HG03571 (cell line): ENCODE measurements around the gene TRAPPC13.
"Not testable (repeated sequence)": the region's sequence is repeated elsewhere in the genome, so short reads cannot be mapped to it uniquely, and the experiment has no call there.

ENCODE experiments used
- ATAC-seq: cut with Tn5 transposase; IDR thresholded peaks from one replicate; pipeline ENCODE4 v1.9.1; 2021; ENCODE audit not compliant: unreplicated experiment

Gene TRAPPC13

GRCh38 chr5:65624571-65625555, at the start of gene TRAPPC13, which contains the start of gene SHLD3:
Gene TRAPPC13, plus strand, starts transcription at chr5:65625027. Its CDS starts 34 bp downstream, at chr5:65625061.
Gene SHLD3, plus strand, starts transcription at chr5:65625027. Its CDS starts 4,561 bp downstream, at chr5:65629588.
- ATAC-seq: peak; percentile 72

- ATAC-seq: no peak
Measured at GRCh38 chr5:65577141-65577540, 47.7 kb upstream of the TRAPPC13 start.

DNA sequence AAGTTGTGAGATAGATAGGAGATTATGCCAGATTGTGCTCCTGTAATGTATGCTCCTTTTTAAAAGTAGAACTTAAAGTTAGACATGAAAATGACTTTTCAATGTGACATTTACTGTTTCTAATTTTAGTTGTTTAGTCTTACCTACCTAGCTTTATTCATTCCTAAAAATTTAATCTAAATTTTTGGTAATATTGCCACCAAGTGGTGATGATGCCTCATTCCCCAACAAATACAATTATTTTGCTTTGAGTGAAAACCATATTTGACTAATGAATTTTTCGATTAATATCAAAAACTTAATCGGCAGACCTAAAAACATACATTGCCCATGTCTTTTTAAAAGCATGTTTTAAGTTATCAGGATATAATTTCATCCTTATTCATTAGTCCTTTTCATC, 36.1 kb upstream of the TRAPPC13 start:
- no peak for ATAC-seq

- ATAC-seq: not testable (repeated sequence)
Measured at GRCh38 chr5:65601761-65602160, 23.1 kb upstream of the TRAPPC13 start.

DNA sequence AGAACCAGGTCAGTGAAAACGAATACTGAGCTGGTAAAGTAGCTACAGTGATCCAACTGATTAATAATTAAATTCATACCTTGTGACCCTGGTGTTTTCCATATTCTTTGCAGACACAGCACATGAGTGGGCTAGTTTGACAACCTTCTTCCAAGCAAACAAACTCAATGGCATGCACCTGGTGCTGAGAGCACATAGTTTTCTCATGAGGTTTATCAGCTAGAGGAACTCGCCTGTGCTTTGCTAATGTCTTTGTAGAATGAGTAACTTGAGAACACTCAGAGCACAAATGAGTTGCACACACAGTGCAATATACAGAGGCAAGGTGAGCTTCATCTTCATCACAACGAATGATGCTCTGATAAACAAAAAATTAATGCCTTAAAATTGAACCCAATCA, 13.3 kb upstream of the TRAPPC13 start:
- no peak for ATAC-seq

DNA sequence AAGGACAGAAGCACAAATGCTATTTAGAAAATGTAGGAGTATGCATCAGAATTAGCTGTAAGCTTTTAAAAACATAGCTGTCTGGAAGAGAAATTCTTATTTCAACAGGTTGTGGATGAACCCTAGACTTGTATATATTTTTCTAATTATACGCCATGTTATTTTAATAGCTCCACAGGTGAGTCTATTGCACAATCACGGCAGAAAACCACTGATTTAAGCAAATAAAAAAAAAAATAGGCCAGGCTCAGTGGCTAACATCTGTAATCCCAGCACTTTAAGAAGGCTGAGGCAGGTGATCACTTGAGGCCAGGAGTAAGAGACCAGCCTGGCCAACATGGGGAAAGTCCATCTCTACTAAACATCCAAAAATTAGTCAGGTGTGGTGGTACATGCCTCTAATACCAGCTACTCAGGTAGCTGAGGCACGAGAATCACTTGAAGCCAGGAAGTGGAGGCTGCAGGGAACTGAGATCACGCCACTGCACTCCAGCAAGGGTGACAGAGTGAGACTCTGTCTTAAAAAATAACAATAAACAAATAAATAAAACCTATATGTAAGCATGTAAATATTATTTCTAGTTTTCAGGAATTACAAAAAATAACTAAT, 12.4 kb upstream of the TRAPPC13 start:
- no peak for ATAC-seq

DNA sequence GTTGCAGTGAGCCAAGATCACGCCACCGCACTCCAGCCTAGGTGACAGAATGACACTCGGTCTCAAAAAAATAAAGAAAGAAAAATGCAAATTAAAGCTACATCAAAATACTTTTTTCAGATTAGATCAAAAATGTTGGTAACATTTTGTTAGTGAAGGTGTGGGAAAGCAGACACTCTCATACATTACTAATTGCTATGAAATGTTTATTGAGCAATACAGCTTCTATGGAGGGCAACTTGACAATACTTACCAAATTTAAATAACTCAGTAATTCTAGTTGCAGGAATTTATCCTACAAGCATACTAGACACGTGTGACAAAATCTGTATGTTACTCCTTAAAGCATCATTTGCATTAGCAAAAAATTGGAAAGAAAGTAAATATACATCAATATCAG, 4.8 kb upstream of the TRAPPC13 start:
- no peak for ATAC-seq

DNA sequence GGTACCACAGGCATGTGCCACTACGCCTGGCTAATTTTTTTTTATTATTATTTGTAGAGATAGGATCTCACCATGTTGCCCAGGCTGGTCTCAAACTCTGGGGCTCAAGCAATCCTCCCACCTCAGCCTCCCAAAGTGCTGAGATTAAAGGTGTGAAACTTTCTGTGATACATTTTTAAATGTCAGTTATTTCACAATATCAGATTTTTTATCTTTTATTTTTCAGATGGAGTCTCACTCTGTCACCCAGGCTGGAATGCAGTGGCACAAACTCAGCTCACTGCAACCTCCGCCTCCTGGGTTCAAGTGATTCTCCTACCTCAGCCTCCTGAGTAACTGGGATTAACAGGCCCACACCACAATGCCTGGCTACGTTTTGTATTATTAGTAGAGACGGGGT, 2.9 kb upstream of the TRAPPC13 start:
- ATAC-seq: not testable (repeated sequence)

- no peak for ATAC-seq
Measured at GRCh38 chr5:65623482-65623881, 1.3 kb upstream of the TRAPPC13 start.

DNA sequence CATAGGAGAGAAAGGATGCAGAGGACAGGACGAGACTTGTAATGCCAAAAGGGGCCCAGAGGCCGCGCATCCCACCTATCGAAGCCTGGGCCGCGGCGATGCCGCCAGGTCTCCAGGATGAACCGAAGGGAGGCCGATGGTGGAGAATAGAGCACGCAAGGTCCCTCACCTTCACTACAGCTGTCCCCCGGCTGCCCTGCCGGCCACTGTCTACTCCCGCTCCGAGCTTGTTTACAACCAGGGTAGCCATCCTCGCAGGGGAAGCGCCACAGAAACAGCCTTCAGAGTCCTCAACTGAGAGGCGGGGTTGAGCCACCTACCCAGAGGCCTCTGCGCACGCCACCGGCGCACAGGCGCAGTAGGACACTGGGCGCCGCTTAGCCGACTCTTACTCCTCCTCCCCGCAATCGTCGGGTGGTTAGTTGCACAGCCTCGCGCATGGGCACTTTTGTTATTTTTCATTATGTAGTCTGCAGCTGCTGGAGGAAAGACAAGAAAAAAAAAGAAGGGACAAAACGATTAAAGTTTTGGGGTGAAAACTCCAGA, 729 bp upstream of the TRAPPC13 start, which contains the start of gene TRIM23:
Gene TRIM23 (minus strand): TSS at position 309 of the 546 bp plus-strand sequence. CDS start 59 bp downstream, at position 250.
- ATAC-seq: peak; percentile 93

DNA sequence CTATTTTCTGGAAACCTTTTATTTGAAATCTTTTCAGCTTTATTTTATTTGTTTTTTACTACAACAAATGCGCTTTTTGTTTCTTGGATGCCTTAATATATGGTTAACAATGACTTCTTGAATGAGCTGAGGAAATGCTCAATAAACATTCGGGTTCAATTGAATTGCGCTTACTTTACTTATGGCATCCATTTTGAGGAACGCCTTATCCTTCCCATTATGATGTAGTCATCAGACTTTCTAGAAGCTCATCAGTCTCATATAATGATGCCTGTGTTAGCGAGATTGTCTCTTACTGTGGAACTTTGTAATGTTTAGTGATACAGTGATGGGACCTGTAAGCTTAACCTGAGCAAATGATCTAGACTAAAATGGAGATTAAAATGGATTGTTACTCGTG, 916 bp downstream of the TRAPPC13 start:
- ATAC-seq: no peak

DNA sequence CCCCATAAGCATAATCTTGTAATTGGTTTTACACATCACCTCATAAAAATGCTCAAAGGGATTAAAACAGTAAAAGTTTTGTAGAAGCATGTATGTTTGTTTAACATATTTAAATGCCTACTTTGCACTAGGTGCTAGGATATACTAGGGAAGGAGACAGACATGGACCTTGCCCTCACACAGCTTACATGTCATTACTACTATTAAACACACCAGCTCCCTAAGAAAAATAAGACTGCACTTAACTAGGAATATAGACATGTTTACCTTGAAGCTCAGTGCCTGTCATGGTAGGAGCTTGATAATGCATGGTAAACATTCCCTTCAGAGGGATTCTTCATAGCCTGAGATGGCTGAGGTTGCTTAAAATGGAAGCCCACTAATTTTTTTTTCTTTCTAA, 6.2 kb downstream of the TRAPPC13 start:
- no peak for ATAC-seq

DNA sequence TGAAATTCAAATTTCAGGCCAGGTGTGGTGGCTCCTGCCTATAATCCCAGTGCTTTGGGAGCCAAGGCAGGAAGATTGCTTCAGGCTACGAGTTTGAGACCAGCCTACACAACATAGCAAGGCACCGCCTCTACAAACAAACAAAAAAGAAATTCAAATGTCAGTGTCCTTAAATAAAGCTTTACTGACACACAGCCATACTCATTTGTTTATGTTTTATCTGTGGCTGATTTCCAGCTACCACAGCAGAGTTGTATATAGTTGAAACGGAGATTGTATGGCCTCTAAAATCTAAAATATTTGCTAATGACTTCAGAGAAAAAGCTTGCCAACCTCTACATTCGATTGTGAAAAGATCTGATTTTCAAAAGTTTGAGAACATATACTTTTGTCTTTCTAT, 15.4 kb downstream of the TRAPPC13 start:
- no peak for ATAC-seq

DNA sequence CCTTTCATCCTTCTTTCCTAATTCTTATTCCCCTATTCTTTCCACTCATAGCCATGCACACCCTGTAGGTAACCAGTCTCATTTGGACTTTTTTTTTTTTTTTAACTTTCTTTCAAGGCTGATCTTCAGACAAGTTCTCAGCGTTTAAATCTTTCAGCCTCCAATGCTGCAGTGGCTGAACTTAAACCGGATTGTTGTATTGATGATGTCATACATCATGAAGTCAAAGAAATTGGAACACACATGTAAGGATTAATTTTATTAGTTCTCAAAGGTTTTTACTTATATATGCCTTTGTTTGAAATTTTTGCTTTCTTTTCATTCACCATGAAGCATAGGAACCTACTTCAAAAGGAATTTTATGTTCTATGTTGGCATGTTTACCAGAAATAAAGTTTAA, 22.1 kb downstream of the TRAPPC13 start:
- ATAC-seq: no peak

DNA sequence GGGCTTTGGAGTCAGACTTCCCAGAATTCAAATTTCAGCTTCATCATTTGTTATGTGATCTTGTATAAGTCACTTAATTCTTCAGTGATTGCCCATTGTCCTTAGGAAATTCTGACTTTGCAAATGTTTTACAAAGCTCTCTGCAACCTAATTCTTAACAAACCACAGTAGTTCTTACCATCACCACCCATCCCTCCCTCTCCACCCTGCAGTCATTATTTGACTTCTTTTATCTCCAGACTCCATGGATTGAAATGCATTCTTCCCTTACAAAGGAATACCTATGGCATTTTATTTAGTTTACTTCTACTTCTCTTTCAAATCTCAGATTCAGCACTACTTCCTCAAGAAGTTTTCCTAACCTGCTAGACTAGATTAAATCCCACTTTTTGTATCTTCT, 23.1 kb downstream of the TRAPPC13 start:
- no peak for ATAC-seq

DNA sequence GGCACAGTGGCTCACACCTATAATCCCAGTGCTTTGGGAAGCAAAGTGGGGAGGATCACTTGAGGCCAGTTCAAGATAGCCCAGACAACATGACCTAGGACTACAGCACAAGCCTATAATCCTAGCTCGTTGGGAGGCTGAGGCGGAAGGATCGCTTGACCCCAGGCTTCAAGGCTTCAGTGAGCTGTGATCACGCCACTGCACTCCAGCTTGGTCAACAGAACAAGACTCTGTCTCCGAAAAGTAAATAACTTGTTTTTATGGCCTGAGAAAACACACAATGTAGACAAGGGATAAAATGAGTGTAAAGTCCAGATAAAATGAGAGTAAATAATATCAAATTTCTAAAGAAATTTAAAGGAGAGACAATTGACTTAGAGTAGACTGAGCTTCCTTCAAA, 26.3 kb downstream of the TRAPPC13 start:
- no peak for ATAC-seq

DNA sequence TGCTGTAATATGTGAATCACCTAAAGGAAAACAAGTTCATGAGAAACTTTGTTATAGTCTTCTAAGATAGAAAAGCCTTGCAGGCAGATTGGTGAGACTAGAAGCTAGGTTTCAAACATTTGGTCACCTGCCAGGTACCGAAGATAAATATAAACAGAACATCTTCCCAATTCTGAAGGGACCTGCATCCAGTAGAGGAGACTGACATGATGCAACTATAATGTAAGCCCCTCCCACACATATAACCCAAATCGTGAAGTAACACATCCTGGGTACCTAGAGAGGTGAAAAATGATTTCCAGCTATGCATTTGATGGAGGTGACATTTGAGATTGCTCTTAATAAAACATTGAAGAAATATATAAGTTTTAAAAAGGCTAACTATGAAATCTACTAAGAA, 29.9 kb downstream of the TRAPPC13 start:
- no peak for ATAC-seq

DNA sequence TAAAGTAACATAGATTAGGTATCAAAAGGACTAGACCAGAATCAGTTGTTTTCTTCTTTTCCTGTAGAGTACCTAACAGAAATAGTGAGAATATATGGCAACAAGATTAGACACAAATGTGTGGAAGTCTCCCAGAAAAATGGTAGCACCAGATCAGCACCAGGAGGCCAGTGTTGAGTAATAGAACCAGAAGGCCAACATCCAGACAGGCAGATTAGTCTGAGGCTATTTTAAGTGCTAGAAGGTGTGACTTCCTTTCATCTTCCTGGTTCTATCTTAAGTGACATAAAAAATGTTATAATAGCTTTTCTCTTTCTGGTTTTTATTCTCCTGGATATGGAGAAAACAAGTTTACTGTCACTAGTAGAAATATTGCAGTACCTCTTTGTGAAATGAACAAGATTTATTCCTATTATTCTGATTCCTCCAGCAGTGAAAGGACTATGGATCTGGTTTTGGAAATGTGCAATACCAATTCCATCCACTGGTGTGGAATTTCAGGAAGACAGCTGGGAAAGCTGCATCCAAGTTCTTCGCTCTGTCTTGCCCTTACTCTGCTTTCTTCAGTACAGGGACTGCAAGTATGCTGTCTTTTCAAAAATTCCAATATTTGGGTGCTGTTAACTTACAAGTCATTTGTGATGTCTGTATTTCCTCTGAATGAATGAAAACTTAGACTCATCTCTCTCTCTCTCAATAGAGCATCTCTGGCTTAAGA, 39.1 kb downstream of the TRAPPC13 start:
- no peak for ATAC-seq

DNA sequence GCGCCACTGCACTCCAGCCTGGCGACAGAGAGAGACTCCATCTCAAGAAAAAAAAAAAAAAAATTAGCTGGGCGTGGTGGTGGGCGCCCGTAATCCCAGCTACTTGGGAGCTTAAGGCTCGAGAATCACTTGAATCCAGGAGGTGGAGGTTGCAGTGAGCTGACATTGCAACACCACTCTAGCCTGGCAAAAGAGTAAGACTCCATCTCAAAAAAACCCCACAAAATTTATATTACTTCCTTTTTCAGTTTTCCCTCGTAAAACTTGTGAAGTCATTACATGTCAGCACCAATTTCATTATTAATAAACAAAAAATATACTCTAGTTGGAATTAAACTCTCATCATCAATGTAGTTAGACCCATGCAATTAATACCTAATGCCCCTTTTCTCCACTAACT, 43.9 kb downstream of the TRAPPC13 start:
- no peak for ATAC-seq

DNA sequence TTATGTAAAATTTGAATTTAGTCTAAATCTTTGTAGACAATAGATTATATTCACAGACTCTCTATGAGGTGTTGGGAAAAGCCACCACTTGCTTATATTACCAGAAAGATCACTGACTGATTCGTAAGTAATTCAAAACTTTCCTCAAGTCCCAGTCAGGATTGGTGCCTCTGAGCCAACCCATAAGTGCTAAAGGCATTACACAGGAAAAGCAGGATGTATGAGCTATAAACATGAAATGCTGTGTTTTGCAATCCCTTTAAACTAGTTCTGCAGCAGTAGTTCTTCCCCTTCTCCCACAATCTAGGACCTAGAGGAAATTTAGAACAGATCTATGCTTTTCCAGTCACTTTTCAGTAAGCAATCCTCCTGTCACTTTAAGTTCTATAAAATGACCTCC, 48.0 kb downstream of the TRAPPC13 start:
- no peak for ATAC-seq

GRCh38 chr5:65674749-65675148, 49.9 kb downstream of the TRAPPC13 start:
- ATAC-seq: no peak
